C4-2B (cell line): ENCODE results near the gene ACAP3.

Source experiments
- CTCF ChIP-seq: fragments of 450-650 bp; conservative IDR thresholded peaks from 2 replicates; pipeline ENCODE4 v1.5.1; 2017; ENCODE audit warnings: mild to moderate bottlenecking
- ZFX ChIP-seq: fragments of 450-650 bp; IDR thresholded peaks from 2 replicates; pipeline ENCODE4 v1.6.1; 2017

- no peak for TF ChIP-seq CTCF
- no peak for TF ChIP-seq ZFX
Measured at GRCh38 chr1:1356166-1356795, 48.6 kb upstream of the ACAP3 start.
